Stomach (tissue), 9 donors: ENCODE results near the gene CDC42SE2. TPM values are rescaled to one million over a fixed set of nuclear protein-coding genes. Genes with fewer than 3 reads are reported as not detected.

Source experiments
- DNase-seq, 2 donors: peaks; one replicate each; pipeline versions ENCODE4 v3.0.0 to v3.0.0-alpha.2; 2013 to 2019
- H3K27ac ChIP-seq, 5 donors: fragments of 200-600 bp in 4 of 5; sonication (generic) in 4 of 5; one replicate each; pipeline ENCODE4 v1.5.1; 2013 to 2019; ENCODE audit warnings: mild to moderate bottlenecking in 1 of 5, moderate library complexity in 1 of 5
- H3K27me3 ChIP-seq, 3 donors: fragments of 200-600 bp; sonication (generic); one replicate each; pipeline ENCODE4 v1.5.1; 2017 to 2019; ENCODE audit warnings: mixed run types in 1 of 3
- H3K36me3 ChIP-seq, 4 donors: fragments of 200-600 bp; sonication (generic); 1 replicate in 3 of 4; 2 replicates in 1 of 4; pipeline ENCODE4 v1.5.1; 2016 to 2019
- H3K4me1 ChIP-seq, 4 donors: fragments of 200-600 bp; sonication (generic); one replicate each; pipeline ENCODE4 v1.5.1; 2016 to 2019
- H3K4me3 ChIP-seq, 4 donors: fragments of 200-600 bp; sonication (generic) in 3 of 4; one replicate each; pipeline ENCODE4 v1.5.1; 2016 to 2019; ENCODE audit warnings: mild to moderate bottlenecking in 1 of 4
- H3K9me3 ChIP-seq, 4 donors: fragments of 200-600 bp; sonication (generic); one replicate each; pipeline ENCODE4 v1.5.1; 2016 to 2019
- CTCF ChIP-seq, 7 experiments: fragments of 450-650 bp in 4 of 7; fragments of 200-600 bp in 3 of 7; sonication (generic) in 3 of 7; IDR thresholded peaks; one replicate each; pipeline ENCODE4 v1.5.1; 2016 to 2019; ENCODE audit warnings: antibody characterized with exemption in 7 of 7, control low read depth in 2 of 7, mild to moderate bottlenecking in 1 of 7
- EP300 ChIP-seq: sonication (generic); formaldehyde crosslinking; IDR thresholded peaks from one replicate; pipeline ENCODE4 v1.6.1; 2017; ENCODE audit warnings: antibody characterized with exemption
- POLR2A ChIP-seq, 4 donors: fragments of 450-650 bp; IDR thresholded peaks; one replicate each; pipeline ENCODE4 v1.6.1; 2016; ENCODE audit warnings: antibody characterized with exemption in 4 of 4, control low read depth in 2 of 4, mild to moderate bottlenecking in 1 of 4, moderate library complexity in 1 of 4
- POLR2AphosphoS5 ChIP-seq, 3 donors: sonication (generic); formaldehyde crosslinking; IDR thresholded peaks; one replicate each; pipeline ENCODE4 v1.6.1; 2016; ENCODE audit warnings: antibody characterized with exemption in 3 of 3
- WGBS, 5 donors: extraction: QIAGEN DNeasy Blood & Tissue Kit in 3 of 5; methylation state at CpG; one replicate each; pipeline versions ENCODE4 v1.1.5 to v1.1.7; 2013 to 2018; 5-methylcytosine and 5-hydroxymethylcytosine counted together
- intact Hi-C: fragments of 100-400 bp; cut with DNase I; formaldehyde crosslinking; loops from one replicate; pipeline ENCODE4 v1.15.1; 2023; ENCODE audit warnings: low total_unique reads
- polyA plus RNA-seq, 3 donors: library from polyadenylated mRNA; stranded (reverse); fragments of 200-250 nt; gene quantifications; one replicate each; pipeline ENCODE4 v1.2.3, GENCODE V29; 2013
- small RNA-seq, 4 donors: library from RNA; depleted of rRNA; stranded (forward); fragments of <200 nt; gene quantifications; one replicate each; pipeline ENCODE3, GENCODE V24; 2016
- total RNA-seq, 5 donors: library from RNA; depleted of rRNA; stranded (reverse); fragments of >200 nt; gene quantifications; one replicate each; pipeline versions ENCODE4 v1.1.0 to v1.2.3, GENCODE V29; 2014 to 2016
- donor health status: healthy with polysubstance abuse.
- donor health status: Bipolar disorder and iron deficiency.
- donor health status: healthy.

Gene CDC42SE2
- total and polyA plus RNA-seq, 8 donors, result 11.0 to 87.9 (median 20.6) TPM

- 72 to 95% (median 91%) methylated on average over 2 of the region's 2 CpGs for WGBS, 5 donors
- DNase-seq, result no peak
- intact Hi-C loops, result no loop called here
Observed at GRCh38 chr5:131431794-131432193, 167.9 kb downstream of the CDC42SE2 start.

GRCh38 chr5:131433109-131433508 lies 169.3 kb downstream of the CDC42SE2 start:
- WGBS, 5 donors, result 97 to 100% (median 100%) methylated on average over 1 of the region's 1 CpG
- Histone ChIP-seq H3K9me3 (no peaks in the 10 kb centered on the region), H3K36me3 (peaks cover 23 to 79% (median 73%) of the 10 kb centered on the region in 4 donors)

More at GRCh38 chr5:131431794-131432193, 167.9 kb downstream of the CDC42SE2 start:
- Histone ChIP-seq H3K36me3 (peaks cover 28 to 78% (median 74%) of the 10 kb centered on the region in 4 donors), H3K27me3 (no peaks in the 10 kb centered on the region), H3K4me1 (peaks cover 0 to 10% (median 7%) of the 10 kb centered on the region in 4 donors), H3K27ac (no peak overlapping the region), H3K9me3 (no peaks in the 10 kb centered on the region), H3K4me3 (no peak overlapping the region)
- TF ChIP-seq POLR2AphosphoS5 (IDR thresholded peaks at IDR 0.05), result no peak
- TF ChIP-seq EP300, result no peak
- no peak for TF ChIP-seq CTCF (IDR thresholded peaks at IDR 0.05)
- TF ChIP-seq POLR2A (IDR thresholded peaks at IDR 0.05), result no peak

GRCh38 chr5:131436081-131436480 lies 172.2 kb downstream of the CDC42SE2 start:
- Histone ChIP-seq H3K9me3 (no peaks in the 10 kb centered on the region), H3K27ac (peak overlapping the region in 1 of 5 donors; percentile 9), H3K27me3 (no peaks in the 10 kb centered on the region), H3K36me3 (peaks cover 21 to 79% (median 74%) of the 10 kb centered on the region in 4 donors), H3K4me1 (peaks cover 0 to 17% (median 7%) of the 10 kb centered on the region in 4 donors), H3K4me3 (no peak overlapping the region)
- no peak for TF ChIP-seq EP300
- no peak for TF ChIP-seq CTCF (IDR thresholded peaks at IDR 0.05)
- no peak for TF ChIP-seq POLR2AphosphoS5 (IDR thresholded peaks at IDR 0.05)
- TF ChIP-seq POLR2A (IDR thresholded peaks at IDR 0.05), result no peak
- 59 to 79% (median 69%) methylated on average over 2 of the region's 2 CpGs for WGBS, 5 donors
- DNase-seq, result no peak
- intact Hi-C loops, result no loop called here

More at GRCh38 chr5:131433109-131433508, 169.3 kb downstream of the CDC42SE2 start:
- Histone ChIP-seq H3K27me3 (no peaks in the 10 kb centered on the region), H3K27ac (no peak overlapping the region), H3K4me3 (no peak overlapping the region), H3K4me1 (peaks cover 0 to 17% (median 7%) of the 10 kb centered on the region in 4 donors)
- TF ChIP-seq POLR2A (IDR thresholded peaks at IDR 0.05) (no peak), EP300 (no peak), CTCF (IDR thresholded peaks at IDR 0.05) (no peak)
- intact Hi-C loops, result no loop called here
- no peak for DNase-seq

DNA sequence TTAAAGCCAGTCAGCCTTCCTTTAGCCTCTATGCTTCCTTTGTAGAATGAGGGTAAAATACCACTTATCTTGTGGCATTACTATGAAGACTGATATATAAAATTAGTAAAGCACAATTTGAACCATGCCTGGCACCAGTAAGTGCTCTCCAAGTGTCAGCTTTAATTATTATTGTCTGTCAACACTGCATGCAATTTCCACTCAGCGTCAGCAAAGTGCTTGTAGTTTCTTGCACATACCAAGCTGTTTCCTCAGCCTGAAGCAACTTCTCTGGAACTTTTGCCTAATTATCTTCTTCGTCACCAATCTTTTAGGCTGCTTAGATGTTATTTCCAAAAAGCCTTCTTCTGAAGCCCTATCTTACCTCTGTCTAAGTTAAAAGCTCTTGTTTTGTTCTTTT lies 177.3 kb downstream of the CDC42SE2 start:
- no peaks in the 10 kb centered on the region for H3K9me3 ChIP-seq
- intact Hi-C loops, result no loop called here
- H3K4me3 ChIP-seq, result no peak overlapping the region
- no peak overlapping the region for H3K27ac ChIP-seq
- peaks cover 31 to 92% (median 79%) of the 10 kb centered on the region in 4 donors for H3K36me3 ChIP-seq
- H3K27me3 ChIP-seq, result no peaks in the 10 kb centered on the region
- TF ChIP-seq POLR2AphosphoS5 (IDR thresholded peaks at IDR 0.05) (no peak), CTCF (IDR thresholded peaks at IDR 0.05) (no peak)
- DNase-seq, result no peak
- H3K4me1 ChIP-seq, result peaks cover 0 to 14% (median 0%) of the 10 kb centered on the region in 4 donors
- 87 to 94% (median 92%) methylated on average over 2 of the region's 2 CpGs for WGBS, 5 donors

Small RNA genes within 50 kb of the gene (small RNA-seq; reads per million reads assigned to genes)
- gene AC004777.1 (0 reads per million in 4 donors), gene RF02271 (0 reads per million in 4 donors)

Other genes with a start within 250 kb of the CDC42SE2 start
- gene HINT1, start 98.8 kb upstream of the CDC42SE2 start, total RNA-seq, result 100 to 1,000 TPM; 120 to 683 (median 168) TPM
- 100 to 1,000 TPM; 270 to 325 (median 303) TPM for gene HINT1, start 98.8 kb upstream of the CDC42SE2 start, polyA plus RNA-seq
- 10 to 100 TPM in 2 of 5 donors, 1 to 10 TPM in 3; 1.3 to 17.1 (median 3.8) TPM for gene LYRM7, start 93.1 kb upstream of the CDC42SE2 start, total RNA-seq
- 1 to 10 TPM; 2.7 to 3.8 (median 3.5) TPM for gene LYRM7, start 93.1 kb upstream of the CDC42SE2 start, polyA plus RNA-seq